Measurements from ENCODE around the gene ITIH3.

DNA sequence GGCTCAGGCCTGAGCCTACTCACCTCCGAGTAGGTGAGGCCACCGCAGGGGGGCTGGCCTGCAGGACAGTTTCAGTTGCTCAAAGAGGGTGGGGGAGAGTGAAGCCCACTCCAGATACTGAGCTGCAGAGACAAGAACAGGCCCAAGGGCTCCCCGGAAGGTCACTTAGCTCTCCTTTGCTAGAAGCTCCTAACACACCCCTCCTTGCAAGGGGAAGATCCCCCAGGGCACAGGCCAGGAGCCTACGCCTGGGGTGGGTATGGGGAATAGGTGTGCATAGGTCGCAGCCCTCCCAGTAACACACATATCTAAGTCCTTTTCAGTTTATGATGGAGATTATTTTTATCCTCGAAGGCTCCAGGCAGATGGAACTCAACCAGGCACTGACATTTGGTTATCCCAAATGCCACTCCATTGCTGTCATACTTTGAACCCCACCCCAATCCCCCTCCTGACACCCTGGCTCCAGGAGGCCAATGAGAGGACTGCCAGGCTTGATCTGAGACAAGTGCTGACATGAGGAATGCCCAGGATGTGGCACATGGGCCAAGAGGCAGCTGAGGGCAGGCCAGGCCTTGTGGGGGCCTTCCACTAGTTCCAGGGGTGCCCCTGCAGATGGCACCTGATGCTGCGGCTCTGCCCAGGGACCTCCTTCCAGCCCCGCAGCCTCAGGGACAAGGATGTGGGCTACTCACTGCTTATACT is 41.3 kb downstream of the ITIH3 start:
- TF ChIP-seq EP300 (IDR thresholded peaks at IDR 0.05) (no peak), POLR2AphosphoS5 (IDR thresholded peaks at IDR 0.05) (no peak), POLR2A (IDR thresholded peaks at IDR 0.05; ENCODE audit: low read depth) (no peak)
- TF ChIP-seq, protein P1, sequence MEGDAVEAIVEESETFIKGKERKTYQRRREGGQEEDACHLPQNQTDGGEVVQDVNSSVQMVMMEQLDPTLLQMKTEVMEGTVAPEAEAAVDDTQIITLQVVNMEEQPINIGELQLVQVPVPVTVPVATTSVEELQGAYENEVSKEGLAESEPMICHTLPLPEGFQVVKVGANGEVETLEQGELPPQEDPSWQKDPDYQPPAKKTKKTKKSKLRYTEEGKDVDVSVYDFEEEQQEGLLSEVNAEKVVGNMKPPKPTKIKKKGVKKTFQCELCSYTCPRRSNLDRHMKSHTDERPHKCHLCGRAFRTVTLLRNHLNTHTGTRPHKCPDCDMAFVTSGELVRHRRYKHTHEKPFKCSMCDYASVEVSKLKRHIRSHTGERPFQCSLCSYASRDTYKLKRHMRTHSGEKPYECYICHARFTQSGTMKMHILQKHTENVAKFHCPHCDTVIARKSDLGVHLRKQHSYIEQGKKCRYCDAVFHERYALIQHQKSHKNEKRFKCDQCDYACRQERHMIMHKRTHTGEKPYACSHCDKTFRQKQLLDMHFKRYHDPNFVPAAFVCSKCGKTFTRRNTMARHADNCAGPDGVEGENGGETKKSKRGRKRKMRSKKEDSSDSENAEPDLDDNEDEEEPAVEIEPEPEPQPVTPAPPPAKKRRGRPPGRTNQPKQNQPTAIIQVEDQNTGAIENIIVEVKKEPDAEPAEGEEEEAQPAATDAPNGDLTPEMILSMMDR (IDR thresholded peaks at IDR 0.05) = no peak

Measured in esophagus muscularis mucosa (tissue), 4 donors.